Bronchial epithelial cell (primary cell): ENCODE results near the gene SBK3. TPM values are rescaled to one million over a fixed set of nuclear protein-coding genes. Genes with fewer than 3 reads are reported as not detected.

ENCODE experiments used
- DNase-seq: peaks from one replicate; pipeline ENCODE4 v3.0.0-alpha.2; 2010; ENCODE audit warnings: low read depth
- FAIRE-seq: peaks from 2 replicates; lab custom pipeline; 2011; peaks lifted over from hg19 to GRCh38; lab: Jason Lieb, UNC
- H3K27me3 ChIP-seq: 2 replicates; pipeline ENCODE4 v1.5.1; 2011; ENCODE audit warnings: low read length; ENCODE audit not compliant: control insufficient read depth, insufficient read depth
- H3K36me3 ChIP-seq: 2 replicates; pipeline ENCODE4 v1.5.1; 2011; ENCODE audit warnings: low read length; ENCODE audit not compliant: control insufficient read depth, insufficient read depth
- H3K4me3 ChIP-seq: 2 replicates; pipeline ENCODE4 v1.5.1; 2011; ENCODE audit warnings: mild to moderate bottlenecking, low read depth, low read length, control low read depth
- CTCF ChIP-seq: IDR thresholded peaks from 2 replicates; pipeline ENCODE4 v1.5.1; 2011; ENCODE audit warnings: mild to moderate bottlenecking, moderate library complexity, low read length, control low read depth, inconsistent platforms; ENCODE audit not compliant: insufficient read depth, severe bottlenecking
- total RNA-seq: library from RNA; depleted of rRNA; stranded (reverse); fragments of >200 nt; gene quantifications from 2 replicates; pipeline ENCODE4 v1.2.1, GENCODE V29; 2014

SBK3 gene
- total RNA-seq, 1 donor from 2014 or later = not detected

- TF ChIP-seq CTCF = no peak
- Histone ChIP-seq H3K36me3 (no peaks in the 10 kb centered on the region), H3K4me3 (no peak overlapping the region), H3K27me3 (no peaks in the 10 kb centered on the region)
- FAIRE-seq (no peak), DNase-seq (no peak)
Observed at GRCh38 chr19:55541091-55541490, 4.3 kb downstream of the SBK3 start.

- H3K27me3 ChIP-seq = no peaks in the 10 kb centered on the region
- no peak for FAIRE-seq
- TF ChIP-seq CTCF = no peak
- no peaks in the 10 kb centered on the region for H3K36me3 ChIP-seq
- no peak for DNase-seq
- H3K4me3 ChIP-seq = no peak overlapping the region
Observed at GRCh38 chr19:55540619-55541018, 4.7 kb downstream of the SBK3 start.

GRCh38 chr19:55539090-55539984, 6.0 kb downstream of the SBK3 start:
- no peaks in the 10 kb centered on the region for H3K27me3 ChIP-seq
- FAIRE-seq = no peak
- TF ChIP-seq CTCF = no peak
- no peak overlapping the region for H3K4me3 ChIP-seq
- DNase-seq = no peak
- no peaks in the 10 kb centered on the region for H3K36me3 ChIP-seq

- H3K36me3 ChIP-seq = no peaks in the 10 kb centered on the region
- H3K4me3 ChIP-seq = no peak overlapping the region
- no peaks in the 10 kb centered on the region for H3K27me3 ChIP-seq
- TF ChIP-seq CTCF = no peak
- DNase-seq (no peak), FAIRE-seq (no peak)
Observed at GRCh38 chr19:55538132-55538531, 7.2 kb downstream of the SBK3 start.

- Histone ChIP-seq H3K27me3 (no peaks in the 10 kb centered on the region), H3K4me3 (no peak overlapping the region), H3K36me3 (no peaks in the 10 kb centered on the region)
- FAIRE-seq = no peak
- TF ChIP-seq CTCF = no peak
- no peak for DNase-seq
Observed at GRCh38 chr19:55537741-55538111, 7.6 kb downstream of the SBK3 start.
